G401 (cell line): ENCODE measurements around the gene LRRC37A. TPM values are rescaled to one million over a fixed set of nuclear protein-coding genes. Genes with fewer than 3 reads are reported as not detected.

ENCODE experiments used
- total RNA-seq: library from RNA; depleted of rRNA; stranded (reverse); fragments of >200 nt; shearing (Covaris generic); gene quantifications from 2 replicates; pipeline ENCODE4 v1.2.3, GENCODE V29; 2014; rRNA removed

LRRC37A gene
- total RNA-seq, 1 experiment from 2014 or later = 1.6 TPM

Other genes with a start within 250 kb of the LRRC37A start
- gene KANSL1, start 101.7 kb upstream of the LRRC37A start, total RNA-seq = 32.1 and 41.7 TPM in 2 replicates
- 24.0 and 31.1 TPM in 2 replicates for gene ARL17B, start 66.6 kb downstream of the LRRC37A start, total RNA-seq
- 1.2 and 2.6 TPM in 2 replicates for gene LRRC37A2, start 217.3 kb downstream of the LRRC37A start, total RNA-seq